K562 (cell line): ENCODE measurements around the gene AP1AR. TPM values are rescaled to one million over a fixed set of nuclear protein-coding genes. Genes with fewer than 3 reads are reported as not detected.

Experiments
- ATAC-seq: fragments of 200-7000 bp; cut with Tn5 transposase; 3 replicates; pipeline ENCODE4 v1.9.1; 2020; ENCODE audit warnings: moderate library complexity
- BruUV-seq: library from RNA; stranded (reverse); fragments of 400-500 nt; replicated peaks from 2 replicates; lab custom pipeline; 2021; lab: Mats Ljungman, UMichigan
- CTCF ChIA-PET: fragments of 300-600 bp; formaldehyde crosslinking; extraction: SDS; loops from one replicate; lab custom pipeline; 2021; ENCODE audit warnings: low intra/inter-chr PET ratio; lab: Yijun Ruan, JAX
- POLR2A ChIA-PET: fragments of 300-600, 350-650 bp; sonication (Branson Sonifier 250); formaldehyde crosslinking; extraction: SDS; loops from one replicate; lab custom pipeline; 2021; ENCODE audit warnings: antibody characterized with exemption, inconsistent platforms; lab: Yijun Ruan, JAX
- DNase-seq, 4 experiments: peaks; one replicate each; pipeline versions ENCODE4 v3.0.0 to v3.0.0-alpha.2; 2011 to 2018; ENCODE audit warnings: low spot score in 3 of 4, mixed read lengths in 3 of 4; ENCODE audit errors: extremely low read depth in 1 of 4
- FAIRE-seq: peaks from 2 replicates; lab custom pipeline; 2011; peaks lifted over from hg19 to GRCh38; lab: Jason Lieb, UNC
- H2AFZ ChIP-seq: 2 replicates; pipeline ENCODE4 v1.6.0; 2011; ENCODE audit warnings: low read depth, low read length, control low read depth, inconsistent platforms
- H3K27ac ChIP-seq: fragments of 200-600 bp; 3 replicates; pipeline ENCODE4 v1.8.0; 2011; ENCODE audit warnings: low read depth, mild to moderate bottlenecking, control low read depth, inconsistent platforms, low read length, moderate library complexity, mixed read lengths; ENCODE audit errors: extremely low read depth
- H3K27me3 ChIP-seq, 2 experiments: fragments of 300-600 bp in 1 of 2; 2 replicates in 1 of 2; 3 replicates in 1 of 2; pipeline versions ENCODE4 v1.6.0 to v1.8.0; 2011; ENCODE audit warnings: inconsistent platforms in 2 of 2, low read length in 2 of 2, mild to moderate bottlenecking in 1 of 2, mixed read lengths in 1 of 2, moderate library complexity in 1 of 2; ENCODE audit not compliant: control insufficient read depth in 2 of 2, insufficient read depth in 2 of 2
- H3K36me3 ChIP-seq: fragments of 300-600 bp; 3 replicates; pipeline ENCODE4 v1.8.0; 2011; ENCODE audit warnings: mild to moderate bottlenecking, low read length, inconsistent platforms; ENCODE audit not compliant: control insufficient read depth, insufficient read depth
- H3K4me1 ChIP-seq, 2 experiments: fragments of 200-600 bp in 1 of 2; replicated peaks in 1 of 2; 2 replicates in 1 of 2; 3 replicates in 1 of 2; pipeline versions ENCODE4 v1.5.1 to v1.8.0; 2011; ENCODE audit warnings: inconsistent platforms in 2 of 2, low read length in 2 of 2, mild to moderate bottlenecking in 1 of 2, mixed read lengths in 1 of 2, moderate library complexity in 1 of 2; ENCODE audit not compliant: control insufficient read depth in 2 of 2, insufficient read depth in 2 of 2
- H3K4me2 ChIP-seq: 2 replicates; pipeline ENCODE4 v1.6.1; 2011; ENCODE audit warnings: low read length, control low read depth, inconsistent platforms, mixed read lengths; ENCODE audit not compliant: insufficient read depth
- H3K4me3 ChIP-seq: fragments of 200-600 bp; sonication (generic), shearing (Covaris generic); 2 replicates; pipeline ENCODE4 v1.5.1; 2016; ENCODE audit warnings: control low read depth, inconsistent platforms
- H3K79me2 ChIP-seq: fragments of 200-600 bp; 3 replicates; pipeline ENCODE4 v1.8.0; 2011; ENCODE audit warnings: low read length, inconsistent platforms; ENCODE audit not compliant: control insufficient read depth, insufficient read depth
- H3K9ac ChIP-seq, 2 experiments: 2 replicates each; pipeline versions ENCODE4 v1.6.0 to v1.6.1; 2011; ENCODE audit warnings: low read depth in 2 of 2, low read length in 2 of 2, control low read depth in 1 of 2, inconsistent platforms in 1 of 2, mild to moderate bottlenecking in 1 of 2, mixed read lengths in 1 of 2; ENCODE audit not compliant: insufficient read depth in 1 of 2
- H3K9me1 ChIP-seq: one replicate; pipeline ENCODE4 v1.6.0; 2011; ENCODE audit warnings: inconsistent platforms, mild to moderate bottlenecking, low read length, moderate library complexity; ENCODE audit not compliant: control insufficient read depth, insufficient read depth
- H3K9me3 ChIP-seq: replicated peaks from 2 replicates; pipeline ENCODE4 v1.5.1; 2011; ENCODE audit warnings: low read depth, low read length, inconsistent platforms; ENCODE audit not compliant: control insufficient read depth, insufficient read depth
- H4K20me1 ChIP-seq: replicated peaks from 2 replicates; pipeline ENCODE4 v1.6.1; 2011; ENCODE audit warnings: low read length, inconsistent platforms, mixed read lengths; ENCODE audit not compliant: control insufficient read depth, insufficient read depth
- DIDO1 ChIP-seq: fragments of 450-650 bp; IDR thresholded peaks from 2 replicates; pipeline ENCODE4 v1.6.1; 2016; ENCODE audit warnings: low read depth, missing biosample characterization, missing genetic modification characterization
- LARP7 ChIP-seq: fragments of 450-650 bp; IDR thresholded peaks from 2 replicates; pipeline ENCODE4 v1.6.1; 2016
- MTF1 ChIP-seq: fragments of 250-450 bp; sonication (Bioruptor Pico); IDR thresholded peaks from 2 replicates; pipeline ENCODE4 v1.9.0; 2021; ENCODE audit warnings: moderate library complexity, mild to moderate bottlenecking, inconsistent platforms, borderline replicate concordance
- PHTF2 ChIP-seq: fragments of 250-450 bp; sonication (Bioruptor Pico); IDR thresholded peaks from 2 replicates; pipeline ENCODE4 v1.5.0; 2021; ENCODE audit warnings: mild to moderate bottlenecking
- POLR2H ChIP-seq: IDR thresholded peaks from 2 replicates; pipeline ENCODE4 v1.6.1; 2016; ENCODE audit warnings: missing genetic modification characterization, low read depth, mild to moderate bottlenecking, control low read depth, missing compliant biosample characterization, moderate library complexity
- RBM25 ChIP-seq: fragments of 200-400 bp; formaldehyde crosslinking; IDR thresholded peaks from 2 replicates; pipeline ENCODE4 v1.6.1; 2018; ENCODE audit warnings: low read length, low read depth, moderate library complexity; ENCODE audit not compliant: severe bottlenecking
- RHOXF2B ChIP-seq: fragments of 250-450 bp; sonication (Bioruptor Pico); conservative IDR thresholded peaks from 2 replicates; pipeline ENCODE4 v1.5.1; 2021
- SAP30 ChIP-seq: fragments of 200-600 bp; sonication (generic); IDR thresholded peaks from 2 replicates; pipeline ENCODE4 v1.6.1; 2012; ENCODE audit warnings: borderline replicate concordance, low read depth, mild to moderate bottlenecking, moderate library complexity, low read length, control low read depth, inconsistent platforms; ENCODE audit not compliant: insufficient read depth, poor library complexity, severe bottlenecking
- SIN3B ChIP-seq: fragments of 450-650 bp; IDR thresholded peaks from 2 replicates; pipeline ENCODE4 v1.6.1; 2017; ENCODE audit warnings: low read depth, mild to moderate bottlenecking, moderate library complexity
- SRSF7 ChIP-seq: fragments of 200-400 bp; formaldehyde crosslinking; optimal IDR thresholded peaks from 2 replicates; pipeline ENCODE3; 2017; ENCODE audit warnings: mild to moderate bottlenecking, low read depth, low read length
- TAF9B ChIP-seq: fragments of 450-650 bp; IDR thresholded peaks from 2 replicates; pipeline ENCODE4 v1.6.1; 2018; ENCODE audit warnings: mild to moderate bottlenecking; ENCODE audit not compliant: partially characterized antibody
- ZNF175 ChIP-seq: fragments of 200-800 bp; sonication (Bioruptor generic); IDR thresholded peaks from 2 replicates; pipeline ENCODE4 v1.6.1; 2016; ENCODE audit warnings: low read depth, mild to moderate bottlenecking, missing genetic modification characterization, missing compliant biosample characterization
- ZNF239 ChIP-seq: fragments of 250-450 bp; sonication (Bioruptor Pico); IDR thresholded peaks from 2 replicates; pipeline ENCODE4 v1.4.0; 2020; ENCODE audit warnings: mild to moderate bottlenecking
- ZNF586 ChIP-seq: fragments of 450-650 bp; formaldehyde crosslinking; conservative IDR thresholded peaks from 2 replicates; pipeline ENCODE4 v1.4.0; 2020; ENCODE audit warnings: mild to moderate bottlenecking, moderate library complexity
- WGBS: fragments of 100-300 bp; shearing (Covaris generic); methylation state at CpG from one replicate; pipeline ENCODE4 v1.1.6; 2016; ENCODE audit warnings: low coverage, mixed read lengths; ENCODE audit not compliant: insufficient coverage; ENCODE audit errors: missing lambda C conversion rate; 5-methylcytosine and 5-hydroxymethylcytosine counted together
- in situ Hi-C: fragments of 300-500 bp; cut with MboI; formaldehyde crosslinking; loops from 4 replicates; pipeline ENCODE4 v1.15.0; 2018; ENCODE audit warnings: inconsistent platforms, mixed read lengths
- intact Hi-C: fragments of 100-400 bp; cut with micrococcal nuclease; formaldehyde crosslinking; loops from 2 replicates; pipeline ENCODE4 v1.14.2; 2022
- polyA plus RNA-seq, 8 experiments: library from polyadenylated mRNA; depleted of rRNA in 4 of 8; stranded (reverse) in 5 of 8; unstranded in 3 of 8; fragments of >200 nt; fragmentation: Nextera tagmentation in 2 of 8; fragmentation: Illumina TruSeq in 1 of 8; extraction: Ambion mirVana in 2 of 8; extraction: Trizol in 1 of 8; gene quantifications; 2 replicates each; pipeline versions ENCODE4 v1.2.1 to v1.2.3, GENCODE V29; 2011 to 2014; ENCODE audit warnings: inconsistent platforms in 1 of 8, missing spikeins in 1 of 8
- total RNA-seq, 7 experiments: library from RNA; depleted of rRNA in 6 of 7; stranded (reverse); fragments of >200 nt in 6 of 7; fragmentation: Illumina TruSeq in 2 of 7; extraction: Trizol in 2 of 7; gene quantifications; 2 replicates each; pipeline versions ENCODE4 v1.2.1 to v1.2.3, GENCODE V29; 2011 to 2021; ENCODE audit warnings: low replicate concordance in 1 of 7
- TF ChIP-seq, protein P1 (sequence below), 2 experiments: fragments of 450-650 bp; conservative IDR thresholded peaks; 2 replicates each; pipeline ENCODE4 v1.6.1; 2017; ENCODE audit warnings: mild to moderate bottlenecking in 2 of 2, moderate library complexity in 2 of 2
- TF ChIP-seq, protein P2 (sequence below): sonication (generic); IDR thresholded peaks from 2 replicates; pipeline ENCODE4 v1.6.1; 2016
- TF ChIP-seq, protein P3 (sequence below): sonication (generic); formaldehyde crosslinking; IDR thresholded peaks from 2 replicates; pipeline ENCODE4 v1.8.0; 2023; ENCODE audit warnings: mild to moderate bottlenecking, missing genetic modification reagents

The AP1AR gene
- total and polyA plus RNA-seq, 9 of the 15 experiments (the other 6 are each of a cell fraction or from before 2014, with no cell fraction given): 2.6 to 20.7 (median 12.2) TPM

DNA sequence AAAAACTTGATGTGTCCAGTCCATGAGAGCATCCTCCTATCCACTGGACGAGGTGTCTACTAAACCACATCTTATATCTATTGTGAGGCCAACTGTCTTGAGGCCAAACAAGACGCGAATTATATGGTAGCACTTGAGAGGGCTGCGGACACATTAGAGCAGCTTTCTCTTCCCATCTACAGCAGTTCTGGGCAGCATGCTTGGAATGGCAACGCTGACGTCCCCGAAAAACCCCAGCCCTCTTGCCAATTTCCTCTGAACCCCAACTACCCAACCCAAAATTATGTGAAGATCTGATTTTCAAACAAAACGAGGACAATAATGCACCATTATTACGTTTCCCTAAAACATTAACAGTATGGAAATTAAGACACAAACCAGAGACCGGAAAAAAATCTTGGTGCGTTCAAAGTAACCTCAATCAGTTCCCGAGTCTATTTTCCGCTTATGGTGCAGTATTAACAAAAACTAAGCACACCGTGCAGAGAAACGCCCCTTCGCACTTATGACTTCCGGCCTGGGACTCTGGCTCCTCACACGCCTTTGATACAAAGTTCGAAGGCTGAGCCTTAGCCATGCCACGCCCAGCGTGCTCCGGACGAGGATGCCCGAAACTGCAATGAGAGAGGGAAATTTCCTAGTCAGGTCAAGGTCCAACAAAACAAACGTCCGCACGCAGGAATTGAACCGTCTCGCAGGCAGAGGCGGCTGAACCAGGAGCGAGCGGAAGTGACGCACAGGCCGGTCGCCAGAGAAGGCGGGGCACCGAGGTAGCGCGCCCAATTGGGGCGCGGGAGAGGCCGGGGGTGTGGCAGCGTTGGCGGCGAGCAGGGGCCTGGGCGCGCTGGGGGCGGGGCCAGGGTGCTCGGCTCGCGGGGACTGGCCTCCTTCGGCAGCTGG, 458 bp upstream of the AP1AR start:
- Histone ChIP-seq H3K27ac (peak overlapping the region; percentile 96), H3K9me3 (no peaks in the 10 kb centered on the region), H3K79me2 (peaks cover 24% of the 10 kb centered on the region), H3K9ac (peak overlapping the region; percentile 93), H3K36me3 (no peaks in the 10 kb centered on the region), H3K4me3 (peak overlapping the region; percentile 84), H3K4me2 (peak overlapping the region; percentile 95), H2AFZ (peak overlapping the region; percentile 98), H3K9me1 (no peaks in the 10 kb centered on the region), H3K4me1 (peaks cover 0 to 11% of the 10 kb centered on the region in 2 experiments; a peak in 2 of 5 replicates), H3K27me3 (no peaks in the 10 kb centered on the region), H4K20me1 (no peaks in the 10 kb centered on the region)
- FAIRE-seq (peak; percentile 93), DNase-seq (peak; percentile 95 to 98 (median 96)), ATAC-seq (peak; percentile 96)
- BruUV-seq: TSS peak; percentile 76
- in situ Hi-C loops (loop anchor here (5.0 kb wide), 1 partner anchor 134 kb away; no protein-coding TSS in a partner anchor), intact Hi-C loops (loop anchor here (2.0 kb wide), 1 partner anchor 84 kb away; no protein-coding TSS in a partner anchor)
- WGBS: under 1% methylated on average over 39 of the region's 52 CpGs
- POLR2A ChIA-PET: interaction anchor here (0.7 kb wide), 1 partner anchor 83 kb away, joined by 3 read pairs; no protein-coding TSS in a partner anchor
- CTCF ChIA-PET: interaction anchor here (1.1 kb wide), 1 partner anchor 16 kb away, joined by 4 read pairs; no protein-coding TSS in a partner anchor
- TF ChIP-seq ZNF175 (CRISPR knock-in tag) (0 out of 2 replicates have a peak, but pooled peaks have one; percentile 50), LARP7 (no peak), DIDO1 (tag) (peak; percentile 57; the same call in 1 of the 2 replicates), RBM25 (peak; percentile 53), SAP30 (peak; percentile 13), ZNF239 (CRISPR knock-in tag) (0 out of 2 replicates have a peak, but pooled peaks have one; percentile 9), ZNF586 (CRISPR knock-in tag) (no peak), TAF9B (peak; percentile 54), MTF1 (no peak), SRSF7 (no peak), POLR2H (tag) (peak; percentile 84), SIN3B (peak; percentile 53; the same call in 1 of the 2 replicates), RHOXF2B (CRISPR knock-in tag) (no peak), PHTF2 (no peak)
- TF ChIP-seq, protein P1, sequence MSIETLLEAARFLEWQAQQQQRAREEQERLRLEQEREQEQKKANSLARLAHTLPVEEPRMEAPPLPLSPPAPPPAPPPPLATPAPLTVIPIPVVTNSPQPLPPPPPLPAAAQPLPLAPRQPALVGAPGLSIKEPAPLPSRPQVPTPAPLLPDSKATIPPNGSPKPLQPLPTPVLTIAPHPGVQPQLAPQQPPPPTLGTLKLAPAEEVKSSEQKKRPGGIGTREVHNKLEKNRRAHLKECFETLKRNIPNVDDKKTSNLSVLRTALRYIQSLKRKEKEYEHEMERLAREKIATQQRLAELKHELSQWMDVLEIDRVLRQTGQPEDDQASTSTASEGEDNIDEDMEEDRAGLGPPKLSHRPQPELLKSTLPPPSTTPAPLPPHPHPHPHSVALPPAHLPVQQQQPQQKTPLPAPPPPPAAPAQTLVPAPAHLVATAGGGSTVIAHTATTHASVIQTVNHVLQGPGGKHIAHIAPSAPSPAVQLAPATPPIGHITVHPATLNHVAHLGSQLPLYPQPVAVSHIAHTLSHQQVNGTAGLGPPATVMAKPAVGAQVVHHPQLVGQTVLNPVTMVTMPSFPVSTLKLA (conservative IDR thresholded peaks at IDR 0.05): peak; percentile 59 to 76; a peak in 1 of 4 replicates
- TF ChIP-seq, protein P2, sequence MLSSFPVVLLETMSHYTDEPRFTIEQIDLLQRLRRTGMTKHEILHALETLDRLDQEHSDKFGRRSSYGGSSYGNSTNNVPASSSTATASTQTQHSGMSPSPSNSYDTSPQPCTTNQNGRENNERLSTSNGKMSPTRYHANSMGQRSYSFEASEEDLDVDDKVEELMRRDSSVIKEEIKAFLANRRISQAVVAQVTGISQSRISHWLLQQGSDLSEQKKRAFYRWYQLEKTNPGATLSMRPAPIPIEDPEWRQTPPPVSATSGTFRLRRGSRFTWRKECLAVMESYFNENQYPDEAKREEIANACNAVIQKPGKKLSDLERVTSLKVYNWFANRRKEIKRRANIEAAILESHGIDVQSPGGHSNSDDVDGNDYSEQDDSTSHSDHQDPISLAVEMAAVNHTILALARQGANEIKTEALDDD: 0 out of 2 replicates have a peak, but pooled peaks have one; percentile 38
- TF ChIP-seq, protein P3, sequence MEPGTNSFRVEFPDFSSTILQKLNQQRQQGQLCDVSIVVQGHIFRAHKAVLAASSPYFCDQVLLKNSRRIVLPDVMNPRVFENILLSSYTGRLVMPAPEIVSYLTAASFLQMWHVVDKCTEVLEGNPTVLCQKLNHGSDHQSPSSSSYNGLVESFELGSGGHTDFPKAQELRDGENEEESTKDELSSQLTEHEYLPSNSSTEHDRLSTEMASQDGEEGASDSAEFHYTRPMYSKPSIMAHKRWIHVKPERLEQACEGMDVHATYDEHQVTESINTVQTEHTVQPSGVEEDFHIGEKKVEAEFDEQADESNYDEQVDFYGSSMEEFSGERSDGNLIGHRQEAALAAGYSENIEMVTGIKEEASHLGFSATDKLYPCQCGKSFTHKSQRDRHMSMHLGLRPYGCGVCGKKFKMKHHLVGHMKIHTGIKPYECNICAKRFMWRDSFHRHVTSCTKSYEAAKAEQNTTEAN: no peak
